NCI-H748 (cell line): ENCODE measurements around the gene MYO5B.

ENCODE experiments used
- DNase-seq: peaks from one replicate; lab custom pipeline; 2025; ENCODE audit not compliant: unreplicated experiment; lab: John Stamatoyannopoulos, UW

Gene MYO5B

GRCh38 chr18:50189160-50189559, 5.8 kb downstream of the MYO5B start:
- DNase-seq: no peak

- no peak for DNase-seq
These were observed 6.3 kb downstream of the MYO5B start for GRCh38 chr18:50188652-50189051.

- no peak for DNase-seq
These were observed 7.3 kb downstream of the MYO5B start for GRCh38 chr18:50187659-50188058.

GRCh38 chr18:50186385-50186784, 8.6 kb downstream of the MYO5B start:
- DNase-seq: no peak

GRCh38 chr18:50183556-50183955, 11.4 kb downstream of the MYO5B start:
- peak; percentile 36 for DNase-seq

DNA sequence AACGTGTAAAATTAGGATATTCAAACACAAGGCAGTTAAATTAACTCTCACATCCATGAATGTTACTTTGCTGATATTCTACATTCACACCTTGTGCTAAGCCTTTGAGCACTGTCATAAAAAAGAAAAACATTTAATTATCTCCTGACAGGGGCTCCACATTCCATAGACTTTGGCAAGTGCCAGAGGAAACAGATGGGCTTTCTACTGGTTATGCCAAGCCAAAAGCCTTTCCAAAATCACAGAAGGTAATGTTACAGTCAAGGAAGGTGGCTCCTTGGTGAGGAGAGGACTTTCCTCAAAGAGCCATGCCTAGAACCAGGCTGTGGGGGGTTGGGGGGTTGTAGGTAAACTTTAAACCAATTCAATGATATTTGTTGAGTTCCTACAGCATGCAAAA, 12.4 kb downstream of the MYO5B start:
- no peak for DNase-seq

- DNase-seq: peak; percentile 26
These were observed 13.4 kb downstream of the MYO5B start for GRCh38 chr18:50181590-50181989.

DNA sequence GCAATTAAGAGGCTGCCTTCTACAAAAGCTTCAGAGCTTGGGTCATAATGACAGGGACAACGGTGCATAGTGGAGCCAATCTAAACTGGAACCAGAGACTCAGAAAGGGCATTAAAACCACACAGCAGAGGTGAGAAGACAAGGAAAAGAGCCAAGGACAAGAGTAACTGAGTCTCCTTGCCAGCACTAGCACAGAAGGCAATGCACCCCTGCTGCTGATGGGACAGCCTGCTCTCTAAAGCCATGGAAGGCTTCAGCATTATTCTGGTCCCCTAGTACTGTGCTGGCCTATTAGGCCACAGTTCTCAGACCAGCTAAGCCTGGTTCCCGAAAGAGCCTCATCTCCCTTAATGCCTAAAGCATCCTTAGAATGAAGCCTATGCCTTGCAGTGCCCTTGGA, 15.5 kb downstream of the MYO5B start:
- DNase-seq: no peak

DNA sequence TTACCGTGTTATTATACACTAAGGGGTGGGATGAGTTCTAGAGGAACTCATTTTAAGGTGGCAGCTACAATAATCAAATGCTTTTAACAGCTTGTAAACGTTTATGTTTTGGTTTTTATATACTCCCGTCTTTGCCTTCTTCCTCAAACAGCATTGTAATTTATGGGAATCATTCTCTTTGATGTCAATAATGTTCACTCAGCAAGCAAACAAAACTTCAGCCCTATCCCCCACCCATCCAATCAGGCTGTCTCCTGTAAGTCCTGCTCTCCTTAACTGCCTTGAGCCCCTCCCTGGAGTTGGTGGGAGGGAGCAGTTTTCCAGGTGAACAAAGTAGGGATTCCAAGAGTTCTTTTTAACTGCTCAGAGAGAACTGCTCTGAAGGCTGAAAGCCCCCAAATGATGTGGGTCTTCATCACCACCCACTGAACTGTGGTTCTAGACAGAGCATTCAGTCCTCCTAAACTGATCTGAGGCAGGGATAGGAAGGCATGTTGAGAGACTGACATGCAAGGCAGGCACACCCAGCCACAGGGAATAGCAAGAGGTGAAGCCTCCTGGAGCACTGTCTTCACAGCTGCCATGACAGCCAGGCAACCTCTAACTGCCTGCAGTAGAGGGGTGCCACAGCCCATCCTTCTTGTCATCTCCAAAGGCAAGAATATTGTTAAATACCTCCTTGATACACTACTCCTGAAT, 17.5 kb downstream of the MYO5B start:
- peak; percentile 32 for DNase-seq

GRCh38 chr18:50172367-50172766, 22.6 kb downstream of the MYO5B start:
- DNase-seq: no peak

DNA sequence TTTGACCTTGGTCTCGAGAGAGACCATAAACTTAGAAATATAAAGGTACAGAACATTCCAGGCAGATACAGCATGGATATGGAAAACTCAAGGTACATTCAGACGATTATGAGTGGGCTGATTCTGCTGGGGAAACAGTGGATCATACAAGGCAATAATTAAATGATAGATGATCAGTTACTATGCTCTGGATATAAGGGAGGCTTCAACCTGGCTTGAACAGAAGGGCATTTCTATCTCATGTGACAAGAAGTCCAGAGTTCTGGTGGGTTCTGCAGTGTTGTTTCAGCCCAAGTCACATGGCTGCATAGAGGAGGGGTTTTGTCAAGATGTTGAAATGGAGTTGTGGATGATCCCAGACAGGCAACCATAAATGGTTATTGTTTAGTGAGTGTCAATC, 23.5 kb downstream of the MYO5B start:
- DNase-seq: no peak

DNA sequence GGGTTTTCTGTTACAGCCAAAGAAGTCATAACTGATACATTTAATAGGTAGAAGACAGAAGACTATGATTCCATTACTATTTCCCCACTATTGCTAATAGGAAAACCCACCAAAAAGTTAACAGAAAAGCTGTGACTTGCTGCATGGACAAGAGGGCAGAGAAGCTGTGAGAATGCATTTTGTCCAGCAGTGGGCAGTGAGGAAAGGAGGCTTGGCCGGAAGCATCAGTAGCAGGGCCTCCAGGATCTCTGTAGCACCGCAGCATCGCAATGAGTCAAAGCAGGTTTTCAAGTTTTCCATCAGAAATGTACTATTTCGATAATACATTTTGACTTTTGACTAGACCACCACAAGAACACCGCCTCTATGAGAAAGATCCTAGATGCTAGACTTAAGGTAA, 24.9 kb downstream of the MYO5B start:
- DNase-seq: no peak

DNA sequence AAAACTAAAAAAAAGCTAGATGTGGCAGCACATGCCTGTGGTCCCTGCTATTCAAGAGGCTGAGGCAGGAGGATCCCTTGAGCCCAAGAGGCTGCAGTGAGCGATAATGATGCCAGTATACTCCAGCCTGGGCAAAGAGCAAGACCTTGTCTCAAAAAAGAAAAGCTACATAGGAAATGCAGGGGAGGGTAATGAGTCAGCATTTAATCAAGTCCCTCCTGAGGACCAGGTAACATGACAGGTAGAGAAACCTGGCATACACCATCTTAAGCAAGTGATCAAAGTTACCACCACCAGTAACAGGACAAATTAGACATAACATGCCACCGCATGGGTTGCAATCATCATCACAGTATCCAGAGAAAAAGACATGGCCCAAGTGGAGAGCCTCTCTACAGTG, 25.8 kb downstream of the MYO5B start:
- DNase-seq: no peak

DNA sequence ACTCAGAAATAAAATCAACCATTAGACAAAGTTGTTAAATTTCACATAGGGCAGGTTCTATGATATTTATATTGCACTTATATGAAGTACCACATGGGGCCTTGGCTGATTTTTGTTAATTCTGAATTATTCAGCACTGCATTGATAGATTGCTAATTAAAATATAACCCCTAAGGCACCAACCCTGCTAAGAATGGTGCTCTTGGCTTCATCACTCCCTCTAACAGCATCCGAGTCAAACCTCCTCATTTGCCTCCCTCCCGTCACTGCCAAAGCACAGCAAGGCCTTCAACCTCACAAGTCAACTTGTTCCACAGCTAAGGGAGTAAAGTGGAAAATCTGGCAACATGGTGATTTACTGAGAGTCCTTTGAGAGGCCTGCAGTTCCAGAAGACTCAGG, 27.0 kb downstream of the MYO5B start:
- no peak for DNase-seq

DNA sequence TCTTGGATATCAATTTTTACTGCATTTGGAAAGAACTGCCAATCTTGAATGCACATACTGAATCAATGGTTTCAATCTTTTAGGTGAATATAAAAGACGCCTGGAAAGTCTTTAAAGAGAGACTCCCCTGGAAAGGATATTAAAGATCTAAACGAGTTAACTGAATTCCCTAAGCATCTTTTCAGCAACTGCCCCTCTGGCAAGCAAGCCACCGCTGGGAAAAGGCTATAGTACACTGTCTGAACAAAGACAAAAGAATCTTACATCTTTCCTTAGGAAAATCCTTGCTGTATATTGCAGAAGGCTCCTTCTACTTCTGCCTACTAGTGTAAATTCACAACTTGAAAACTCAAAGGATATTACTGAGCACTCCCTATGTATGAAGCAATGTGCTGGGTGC, 28.0 kb downstream of the MYO5B start:
- no peak for DNase-seq

DNA sequence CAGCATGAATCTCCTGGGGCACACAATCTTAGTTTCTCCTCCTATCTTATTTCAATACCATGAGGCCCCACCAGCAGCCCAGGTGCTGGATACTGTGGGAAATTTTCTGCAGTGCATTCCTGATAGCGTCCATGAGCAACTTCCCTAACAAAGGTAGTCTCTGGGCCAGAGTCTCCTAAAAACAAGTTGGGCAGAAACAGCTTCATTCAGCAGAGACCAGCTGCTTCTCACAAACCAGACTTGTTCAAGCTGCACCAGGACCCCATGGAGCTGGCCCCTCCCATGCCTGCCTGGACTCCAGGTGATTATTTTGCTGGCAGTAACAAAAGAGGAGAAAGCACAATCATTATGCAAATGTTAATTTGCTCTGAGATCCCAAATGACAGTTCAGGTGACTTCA, 31.4 kb downstream of the MYO5B start:
- peak; percentile 88 for DNase-seq

GRCh38 chr18:50162486-50163304, 32.3 kb downstream of the MYO5B start:
- peak; percentile 20 for DNase-seq

GRCh38 chr18:50161597-50162205, 33.2 kb downstream of the MYO5B start:
- peak; percentile 19 for DNase-seq

GRCh38 chr18:50159654-50160046, 35.3 kb downstream of the MYO5B start:
- no peak for DNase-seq

DNA sequence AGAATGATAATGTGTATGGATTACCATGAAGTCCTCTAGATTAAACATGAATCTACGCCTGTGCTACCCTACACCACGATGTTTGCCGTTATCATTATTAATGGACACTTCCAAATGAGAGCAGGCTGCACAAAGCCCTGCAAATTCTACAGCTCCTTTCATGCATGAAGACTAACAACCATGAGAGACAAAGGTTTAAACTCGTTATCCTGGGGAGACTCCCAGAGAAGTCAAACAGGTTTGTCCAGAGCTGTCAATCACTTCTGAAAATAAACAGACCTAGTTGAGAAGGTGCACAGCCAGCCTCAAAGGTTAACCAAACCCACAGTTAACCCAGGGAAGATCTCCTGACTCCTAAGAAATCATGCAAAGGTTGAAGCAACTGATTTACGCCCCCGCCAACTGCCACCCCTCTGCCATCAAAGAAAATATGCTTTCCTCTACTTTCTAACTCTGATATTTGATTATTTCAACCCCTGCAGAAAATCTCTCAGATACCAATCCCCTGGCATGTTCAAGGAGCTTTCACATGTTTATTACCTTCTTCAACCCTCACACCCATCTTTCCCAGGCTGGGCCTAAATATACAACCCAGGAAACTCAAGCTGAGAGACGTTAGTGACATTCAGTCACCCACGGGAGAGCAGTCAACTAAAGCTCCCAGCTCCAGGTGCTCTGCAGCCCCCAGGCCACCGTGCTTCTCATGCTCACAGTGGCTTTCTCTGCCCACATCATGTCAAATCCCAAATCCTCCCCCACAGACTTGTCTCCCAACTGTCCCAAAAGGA, 35.9 kb downstream of the MYO5B start:
- DNase-seq: peak; percentile 100

DNA sequence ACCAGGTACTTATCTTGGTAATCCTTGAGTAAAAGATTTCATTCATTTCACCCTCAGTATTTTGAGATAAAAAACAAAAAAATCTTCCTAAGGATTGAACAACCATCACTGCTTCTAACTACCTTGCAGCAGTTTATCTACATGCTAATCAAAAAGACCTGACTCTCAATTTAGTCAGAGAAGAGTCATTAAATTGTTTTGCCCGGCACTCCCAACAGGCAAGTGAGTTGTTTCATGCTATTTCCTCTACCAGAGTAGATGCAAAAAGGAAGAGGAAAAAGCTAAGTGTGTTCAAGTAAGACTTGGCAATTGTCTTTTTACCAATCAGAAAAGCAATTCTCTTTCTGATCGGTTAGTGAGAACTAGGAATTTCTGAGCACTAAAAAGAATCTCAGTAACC, 39.5 kb downstream of the MYO5B start:
- DNase-seq: no peak
